Fibroblast of lung (primary cell): ENCODE data around the gene PIK3C2B. TPM values are rescaled to one million over a fixed set of nuclear protein-coding genes. Genes with fewer than 3 reads are reported as not detected.

Source experiments
- DNase-seq, 2 donors: peaks; one replicate each; pipeline versions ENCODE4 v3.0.0 to v3.0.0-alpha.2; 2010; ENCODE audit warnings: low read depth in 2 of 2
- H2AFZ ChIP-seq: 2 replicates; pipeline ENCODE4 v1.5.1; 2012; ENCODE audit warnings: low read length, control low read depth, inconsistent platforms
- H3K27ac ChIP-seq: 2 replicates; pipeline ENCODE4 v1.5.1; 2011; ENCODE audit warnings: low read length, control low read depth; ENCODE audit not compliant: insufficient read depth
- H3K27me3 ChIP-seq: 2 replicates; pipeline ENCODE4 v1.5.1; 2011; ENCODE audit warnings: mild to moderate bottlenecking, low read length; ENCODE audit not compliant: control insufficient read depth, insufficient read depth
- H3K36me3 ChIP-seq: 2 replicates; pipeline ENCODE4 v1.5.1; 2011; ENCODE audit warnings: low read length; ENCODE audit not compliant: control insufficient read depth, insufficient read depth
- H3K4me1 ChIP-seq: 2 replicates; pipeline ENCODE4 v1.5.1; 2011; ENCODE audit warnings: low read length; ENCODE audit not compliant: control insufficient read depth, insufficient read depth; ENCODE audit errors: extremely low read depth
- H3K4me2 ChIP-seq: 2 replicates; pipeline ENCODE4 v1.5.1; 2011; ENCODE audit warnings: low read length, control low read depth; ENCODE audit not compliant: insufficient read depth; ENCODE audit errors: extremely low read depth
- H3K4me3 ChIP-seq, 4 experiments: fragments of 200-600 bp in 1 of 4; sonication (generic) in 1 of 4; replicated peaks in 1 of 4; 2 replicates each; pipeline ENCODE4 v1.5.1; 2011 to 2016; ENCODE audit warnings: low read length in 4 of 4, low read depth in 3 of 4, mild to moderate bottlenecking in 3 of 4, control low read depth in 2 of 4, inconsistent platforms in 1 of 4, mixed read lengths in 1 of 4; ENCODE audit not compliant: insufficient read depth in 1 of 4; ENCODE audit errors: control extremely low read depth in 1 of 4
- H3K79me2 ChIP-seq: 2 replicates; pipeline ENCODE4 v1.5.1; 2012; ENCODE audit warnings: mild to moderate bottlenecking, low read length, inconsistent platforms; ENCODE audit not compliant: control insufficient read depth, insufficient read depth
- H3K9ac ChIP-seq: 2 replicates; pipeline ENCODE4 v1.5.1; 2011; ENCODE audit warnings: mild to moderate bottlenecking, low read length, control low read depth; ENCODE audit not compliant: insufficient read depth
- H3K9me3 ChIP-seq: 2 replicates; pipeline ENCODE4 v1.5.1; 2012; ENCODE audit warnings: low read depth, low read length; ENCODE audit not compliant: control insufficient read depth, insufficient read depth
- H4K20me1 ChIP-seq: 2 replicates; pipeline ENCODE4 v1.5.1; 2011; ENCODE audit warnings: low read length; ENCODE audit not compliant: control insufficient read depth, insufficient read depth; ENCODE audit errors: extremely low read depth
- CTCF ChIP-seq, 2 donors: IDR thresholded peaks in 1 of 2; conservative IDR thresholded peaks in 1 of 2; 1 replicate in 1 of 2; 2 replicates in 1 of 2; pipeline ENCODE4 v1.5.1; 2011 to 2012; ENCODE audit warnings: low read length in 2 of 2, control low read depth in 1 of 2, inconsistent platforms in 1 of 2, low read depth in 1 of 2, mild to moderate bottlenecking in 1 of 2
- EZH2 ChIP-seq: IDR thresholded peaks from 2 replicates; pipeline ENCODE4 v1.5.1; 2012; ENCODE audit warnings: low read length, control low read depth, mild to moderate bottlenecking; ENCODE audit errors: missing control alignments
- polyA plus RNA-seq, 2 donors: library from polyadenylated mRNA; depleted of rRNA in 1 of 2; stranded (reverse) in 1 of 2; unstranded in 1 of 2; fragments of >200 nt; gene quantifications; 2 replicates each; pipeline ENCODE4 v1.2.1, GENCODE V29; 2011 to 2012; ENCODE audit warnings: missing spikeins in 1 of 2
- total RNA-seq: library from RNA; depleted of rRNA; stranded (reverse); fragments of >200 nt; gene quantifications from 2 replicates; pipeline ENCODE4 v1.2.1, GENCODE V29; 2014

The PIK3C2B gene
- total and polyA plus RNA-seq, 2 donors (not counting 1 experiment from before 2014, with no cell fraction given) = 2.4 to 2.5 TPM

DNA sequence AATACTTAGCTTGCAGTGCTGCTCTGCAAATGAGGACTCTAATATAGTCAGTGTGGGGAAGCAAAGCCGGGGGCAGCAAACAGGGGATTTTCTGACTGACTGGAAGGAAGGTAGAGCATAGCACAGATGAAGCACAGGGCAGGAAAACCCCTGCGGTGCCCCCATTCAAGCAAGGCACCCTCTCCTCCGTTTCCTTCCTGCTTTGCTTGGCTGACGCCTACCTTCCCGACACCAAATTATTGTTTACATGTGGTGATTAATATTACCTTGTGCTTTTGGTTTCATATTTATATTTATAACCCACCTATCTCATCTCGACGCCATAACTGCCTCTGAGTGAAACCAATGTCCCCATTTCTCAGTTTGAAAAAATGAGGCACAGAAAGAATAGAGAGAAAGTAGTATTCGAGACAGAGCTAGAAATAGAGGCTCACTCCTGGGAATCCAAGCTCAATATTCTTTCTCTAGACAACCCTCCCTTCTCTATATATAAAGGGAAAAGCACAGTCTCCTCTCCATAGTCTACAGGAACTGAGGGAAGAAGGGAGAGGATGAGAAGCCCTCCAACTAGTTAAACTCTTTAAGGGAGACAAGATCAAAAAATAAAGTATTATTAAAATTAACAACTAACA is 41.3 kb downstream of the PIK3C2B start:
- Histone ChIP-seq H3K4me3 (no peak overlapping the region), H3K9me3 (no peaks in the 10 kb centered on the region), H4K20me1 (no peaks in the 10 kb centered on the region), H3K9ac (no peak overlapping the region), H2AFZ (no peak overlapping the region), H3K4me1 (no peaks in the 10 kb centered on the region), H3K27ac (no peak overlapping the region), H3K27me3 (peaks cover 4% of the 10 kb centered on the region), H3K36me3 (no peaks in the 10 kb centered on the region), H3K4me2 (no peak overlapping the region), H3K79me2 (no peaks in the 10 kb centered on the region)
- no peak for TF ChIP-seq CTCF (conservative IDR thresholded peaks at IDR 0.05 in 1 of 2, IDR thresholded peaks at IDR 0.05 in 1 of 2; ENCODE audit: low read depth in 1 of 2, low read length in 2 of 2)
- no peak for TF ChIP-seq EZH2
- no peak for DNase-seq

DNA sequence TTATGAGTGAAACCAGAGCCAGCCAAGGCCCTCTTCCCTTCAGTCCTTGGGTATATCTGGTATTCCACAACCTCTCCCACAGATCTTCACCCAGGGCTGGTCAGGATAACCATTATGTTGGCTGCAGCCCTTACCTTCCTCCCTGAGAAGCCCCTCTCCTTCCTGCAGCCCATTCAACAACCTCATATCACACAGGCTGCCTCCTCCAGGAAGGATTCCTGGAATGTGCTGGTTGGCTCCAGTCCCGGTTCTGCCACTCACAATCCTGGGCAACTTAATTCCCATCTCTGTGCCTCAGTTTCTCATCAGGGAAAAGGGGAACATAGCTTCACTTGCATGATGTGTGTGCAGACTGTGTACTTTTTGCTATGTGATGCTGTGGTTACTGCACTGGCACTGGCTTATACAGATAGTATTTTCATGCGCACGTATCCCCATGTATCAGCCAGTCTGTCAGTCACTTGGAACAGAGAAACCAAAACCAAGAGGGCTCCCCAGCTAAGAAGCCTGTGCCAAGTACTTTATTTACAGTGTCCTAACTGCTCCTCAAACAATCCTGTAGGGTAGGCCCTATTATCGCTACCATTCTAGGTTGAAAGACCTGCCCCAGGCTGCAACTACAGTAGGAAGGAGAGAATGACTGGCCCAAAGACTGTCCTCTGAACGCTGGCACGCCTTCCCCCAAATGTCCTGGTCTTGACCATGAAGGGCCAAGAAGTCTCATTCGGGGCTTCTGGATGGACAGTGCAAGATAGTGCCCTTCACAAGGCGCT is 43.1 kb downstream of the PIK3C2B start:
- H2AFZ ChIP-seq = no peak overlapping the region
- TF ChIP-seq CTCF (conservative IDR thresholded peaks at IDR 0.05 in 1 of 2, IDR thresholded peaks at IDR 0.05 in 1 of 2; ENCODE audit: low read depth in 1 of 2, low read length in 2 of 2) (no peak), EZH2 (no peak)
- H4K20me1 ChIP-seq = no peaks in the 10 kb centered on the region
- H3K9ac ChIP-seq = no peak overlapping the region
- no peaks in the 10 kb centered on the region for H3K9me3 ChIP-seq
- H3K27ac ChIP-seq = no peak overlapping the region
- H3K79me2 ChIP-seq = no peaks in the 10 kb centered on the region
- H3K36me3 ChIP-seq = no peaks in the 10 kb centered on the region
- H3K4me3 ChIP-seq = no peak overlapping the region
- H3K4me1 ChIP-seq = no peaks in the 10 kb centered on the region
- no peak overlapping the region for H3K4me2 ChIP-seq
- DNase-seq = no peak
- peaks cover 4% of the 10 kb centered on the region for H3K27me3 ChIP-seq

DNA sequence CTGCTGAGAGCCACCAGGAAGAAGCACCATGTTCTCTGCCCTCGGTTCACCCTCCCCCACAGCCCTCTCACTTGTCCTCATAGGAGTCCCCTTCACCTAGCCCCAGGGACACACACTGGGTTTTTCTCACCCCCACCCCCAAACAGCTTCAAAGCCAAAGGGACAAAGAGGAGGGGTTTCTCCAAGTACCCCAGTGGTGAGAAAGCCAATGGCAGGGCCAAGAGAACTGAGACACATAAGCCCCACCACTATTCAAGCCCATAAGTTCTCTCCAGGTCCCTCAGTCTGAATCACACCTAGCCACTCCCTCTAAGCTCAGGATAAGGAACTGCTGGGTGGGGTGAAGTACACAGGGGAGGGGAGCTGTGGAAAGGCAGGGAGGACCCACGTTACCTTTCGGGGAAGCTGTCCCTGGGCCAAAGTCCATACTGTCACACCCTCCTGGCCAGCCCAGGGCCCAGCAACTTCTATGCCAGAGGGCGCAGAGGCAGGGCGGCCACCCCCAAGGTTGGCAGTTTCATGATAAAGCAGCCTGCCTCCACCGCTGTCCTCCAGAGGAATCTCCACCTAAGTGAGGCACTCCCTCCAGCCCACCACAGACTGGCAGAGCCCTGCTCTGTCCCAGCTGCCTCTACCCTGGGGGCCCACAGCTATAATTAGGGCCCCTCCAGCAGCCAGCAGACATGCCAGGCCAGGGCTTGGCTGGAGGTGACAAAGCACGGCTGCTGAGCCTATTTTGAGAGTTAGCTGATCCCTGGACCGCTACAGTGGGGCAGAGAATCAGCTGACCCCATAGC is 43.9 kb downstream of the PIK3C2B start:
- Histone ChIP-seq H3K79me2 (no peaks in the 10 kb centered on the region), H4K20me1 (no peaks in the 10 kb centered on the region), H3K27me3 (peaks cover 1% of the 10 kb centered on the region), H3K36me3 (no peaks in the 10 kb centered on the region), H3K4me2 (no peak overlapping the region), H3K9me3 (no peaks in the 10 kb centered on the region), H2AFZ (no peak overlapping the region), H3K27ac (no peak overlapping the region), H3K4me1 (no peaks in the 10 kb centered on the region), H3K4me3 (no peak overlapping the region), H3K9ac (no peak overlapping the region)
- TF ChIP-seq EZH2 = no peak
- no peak for TF ChIP-seq CTCF (conservative IDR thresholded peaks at IDR 0.05 in 1 of 2, IDR thresholded peaks at IDR 0.05 in 1 of 2; ENCODE audit: low read depth in 1 of 2, low read length in 2 of 2)
- DNase-seq = no peak
